Endothelial cell of umbilical vein (primary cell): ENCODE results near the gene KMT2C. TPM values are rescaled to one million over a fixed set of nuclear protein-coding genes. Genes with fewer than 3 reads are reported as not detected.

Experiments
- BruUV-seq: library from RNA; stranded (reverse); fragments of 400-500 nt; replicated peaks from 2 replicates; lab custom pipeline; 2021; lab: Mats Ljungman, UMichigan
- CTCF ChIA-PET: fragments of 300-600, 350-600 bp; sonication (Branson Sonifier 250); formaldehyde crosslinking; loops from one replicate; lab custom pipeline; 2021; ENCODE audit warnings: antibody characterized with exemption, inconsistent platforms; lab: Charles Lee
- POLR2A ChIA-PET: fragments of 300-600, 350-600 bp; sonication (Branson Sonifier 250); formaldehyde crosslinking; loops from one replicate; lab custom pipeline; 2021; ENCODE audit warnings: antibody characterized with exemption, inconsistent platforms; lab: Charles Lee
- DNase-seq: peaks from one replicate; pipeline ENCODE4 v3.0.0-alpha.2; 2011; ENCODE audit warnings: low read depth, low spot score
- FAIRE-seq: peaks from 2 replicates; lab custom pipeline; 2011; peaks lifted over from hg19 to GRCh38; lab: Jason Lieb, UNC
- H2AFZ ChIP-seq: 2 replicates; pipeline ENCODE4 v1.6.0; 2012; ENCODE audit warnings: low read depth, low read length, control low read depth, inconsistent platforms
- H3K27ac ChIP-seq: 2 replicates; pipeline ENCODE4 v1.5.1; 2011; ENCODE audit warnings: low read depth, mild to moderate bottlenecking, control low read depth, low read length, moderate library complexity; ENCODE audit not compliant: insufficient read depth
- H3K27me3 ChIP-seq, 2 experiments: 2 replicates each; pipeline versions ENCODE4 v1.6.0 to v1.6.1; 2011; ENCODE audit warnings: low read length in 2 of 2, mixed read lengths in 1 of 2; ENCODE audit not compliant: control insufficient read depth in 2 of 2, insufficient read depth in 2 of 2
- H3K36me3 ChIP-seq, 2 experiments: 2 replicates in 1 of 2; 3 replicates in 1 of 2; pipeline ENCODE4 v1.5.1; 2011; ENCODE audit warnings: low read length in 2 of 2, mild to moderate bottlenecking in 1 of 2, moderate library complexity in 1 of 2; ENCODE audit not compliant: control insufficient read depth in 2 of 2, insufficient read depth in 2 of 2; ENCODE audit errors: extremely low read depth in 1 of 2
- H3K4me1 ChIP-seq: 3 replicates; pipeline ENCODE4 v1.5.1; 2011; ENCODE audit warnings: mild to moderate bottlenecking, low read length; ENCODE audit not compliant: control insufficient read depth, insufficient read depth; ENCODE audit errors: extremely low read depth
- H3K4me2 ChIP-seq: 2 replicates; pipeline ENCODE4 v1.6.1; 2011; ENCODE audit warnings: low read length, control low read depth, mixed read lengths; ENCODE audit not compliant: insufficient read depth
- H3K4me3 ChIP-seq, 3 experiments: fragments of 200-600 bp in 1 of 3; sonication (generic), shearing (Covaris generic) in 1 of 3; replicated peaks in 1 of 3; 2 replicates each; pipeline ENCODE4 v1.5.1; 2011 to 2016; ENCODE audit warnings: control low read depth in 3 of 3, low read length in 3 of 3, mild to moderate bottlenecking in 2 of 3, inconsistent platforms in 1 of 3, low read depth in 1 of 3, moderate library complexity in 1 of 3; ENCODE audit not compliant: insufficient read depth in 1 of 3
- H3K79me2 ChIP-seq: 2 replicates; pipeline ENCODE4 v1.6.0; 2012; ENCODE audit warnings: low read length, inconsistent platforms; ENCODE audit not compliant: control insufficient read depth, insufficient read depth
- H3K9ac ChIP-seq: replicated peaks from 2 replicates; pipeline ENCODE3; 2011; ENCODE audit warnings: low read length, control low read depth; ENCODE audit not compliant: insufficient read depth; ENCODE audit errors: extremely low read depth
- H3K9me1 ChIP-seq: replicated peaks from 3 replicates; pipeline ENCODE4 v1.6.0; 2011; ENCODE audit warnings: mild to moderate bottlenecking, low read length; ENCODE audit not compliant: control insufficient read depth, insufficient read depth; ENCODE audit errors: extremely low read depth
- H3K9me3 ChIP-seq: replicated peaks from 2 replicates; pipeline ENCODE4 v1.5.1; 2012; ENCODE audit warnings: low read length, inconsistent platforms; ENCODE audit not compliant: control insufficient read depth, insufficient read depth
- H4K20me1 ChIP-seq: replicated peaks from 2 replicates; pipeline ENCODE3; 2011; ENCODE audit warnings: mild to moderate bottlenecking, low read length; ENCODE audit not compliant: control insufficient read depth, insufficient read depth; ENCODE audit errors: extremely low read depth
- EZH2 ChIP-seq: IDR thresholded peaks from 2 replicates; pipeline ENCODE4 v1.6.1; 2012; ENCODE audit warnings: borderline replicate concordance, low read depth, mild to moderate bottlenecking, moderate library complexity, low read length, inconsistent platforms; ENCODE audit not compliant: severe bottlenecking
- FOS ChIP-seq: IDR thresholded peaks from 2 replicates; pipeline ENCODE4 v1.6.1; 2011; ENCODE audit warnings: mild to moderate bottlenecking, low read length, moderate library complexity, borderline replicate concordance; ENCODE audit not compliant: insufficient read depth
- GATA2 ChIP-seq: IDR thresholded peaks from 2 replicates; pipeline ENCODE4 v1.7.0; 2011; ENCODE audit warnings: low read depth, mild to moderate bottlenecking, moderate library complexity, mixed read lengths, low read length; ENCODE audit not compliant: insufficient read length, insufficient read depth
- JUN ChIP-seq: IDR thresholded peaks from 2 replicates; pipeline ENCODE4 v1.6.1; 2011; ENCODE audit warnings: borderline replicate concordance, low read depth; ENCODE audit not compliant: insufficient read length, insufficient read depth
- MAX ChIP-seq: IDR thresholded peaks from 2 replicates; pipeline ENCODE4 v1.6.1; 2011; ENCODE audit not compliant: insufficient read depth, insufficient read length
- MYC ChIP-seq: IDR thresholded peaks from one replicate; pipeline ENCODE4 v1.6.1; 2011; ENCODE audit warnings: mild to moderate bottlenecking, low read depth, low read length
- POLR2A ChIP-seq: IDR thresholded peaks from 2 replicates; pipeline ENCODE4 v1.6.1; 2012; ENCODE audit warnings: low read depth, mild to moderate bottlenecking, control low read depth, low read length
- POLR2AphosphoS5 ChIP-seq: IDR thresholded peaks from 2 replicates; pipeline ENCODE4 v1.6.1; 2012; ENCODE audit warnings: low read depth, mild to moderate bottlenecking, control low read depth, low read length, moderate library complexity; ENCODE audit not compliant: insufficient read depth
- dilution Hi-C: fragments of 300-500 bp; cut with MboI; formaldehyde crosslinking; loops from one replicate; pipeline ENCODE4 v1.15.0; 2019; ENCODE audit warnings: low sequenced_read_pairs; ENCODE audit not compliant: extremely low pct_ligation_motif_present
- intact Hi-C: fragments of 100-400 bp; cut with micrococcal nuclease; formaldehyde crosslinking; loops from one replicate; pipeline ENCODE4 v1.10.0; 2022
- polyA plus RNA-seq, 4 experiments: library from polyadenylated mRNA; depleted of rRNA in 3 of 4; stranded (reverse) in 3 of 4; unstranded in 1 of 4; fragments of >200 nt; gene quantifications; 2 replicates each; pipeline versions ENCODE4 v1.2.1 to v1.2.3, GENCODE V29; 2011 to 2012; ENCODE audit warnings: missing spikeins in 1 of 4
- total RNA-seq: library from RNA; stranded (reverse); gene quantifications from 2 replicates; pipeline ENCODE4 v1.2.3, GENCODE V29; 2021
- TF ChIP-seq, protein P1 (sequence below), 2 donors: IDR thresholded peaks; 1 replicate in 1 of 2; 2 replicates in 1 of 2; pipeline ENCODE4 v1.5.1; 2011; ENCODE audit warnings: low read length in 2 of 2, mild to moderate bottlenecking in 2 of 2, moderate library complexity in 2 of 2, control low read depth in 1 of 2, inconsistent platforms in 1 of 2, low read depth in 1 of 2; ENCODE audit not compliant: insufficient read depth in 1 of 2; ENCODE audit errors: extremely low read depth in 1 of 2

The KMT2C gene
- total and polyA plus RNA-seq, 2 donors (not counting 3 experiments of a cell fraction or from before 2014, with no cell fraction given) = 8.0 to 53.7 TPM

DNA sequence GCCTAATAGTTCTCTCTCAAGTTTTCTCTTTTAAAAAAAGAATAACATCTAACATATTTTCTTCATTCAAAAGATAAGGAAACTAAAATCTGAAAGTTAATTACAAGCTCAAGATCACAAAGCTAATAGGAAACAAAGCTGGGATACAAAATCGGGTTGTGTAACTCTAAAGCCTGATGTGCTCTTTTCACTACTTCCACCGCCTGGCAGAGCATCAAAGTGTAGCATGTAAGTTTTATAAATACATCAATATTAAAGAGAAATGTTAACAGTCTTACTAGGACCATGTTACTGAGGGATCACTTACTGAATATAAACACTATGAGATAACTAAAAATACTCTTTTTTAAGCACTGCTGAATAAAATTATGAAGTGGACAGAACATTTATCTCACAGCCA, 97.2 kb downstream of the KMT2C start:
- no TSS peak for BruUV-seq
- Histone ChIP-seq H3K27ac (no peak overlapping the region), H3K4me1 (no peaks in the 10 kb centered on the region), H3K79me2 (peaks cover 37% of the 10 kb centered on the region), H4K20me1 (peaks cover 14% of the 10 kb centered on the region), H3K9me3 (no peaks in the 10 kb centered on the region), H3K4me2 (no peak overlapping the region), H3K27me3 (no peaks in the 10 kb centered on the region), H3K36me3 (no peaks in the 10 kb centered on the region), H3K9me1 (no peaks in the 10 kb centered on the region), H3K9ac (no peak overlapping the region), H2AFZ (no peak overlapping the region), H3K4me3 (no peak overlapping the region)
- FAIRE-seq = no peak
- CTCF ChIA-PET = interaction anchor here (1.1 to 4.7 kb wide), 2 partner anchors 10 to 368 kb away, joined by 3 to 67 read pairs; no protein-coding TSS in a partner anchor
- POLR2A ChIA-PET = no interaction called here
- dilution Hi-C loops (no loop called here), intact Hi-C loops (no loop called here)
- TF ChIP-seq, protein P1, sequence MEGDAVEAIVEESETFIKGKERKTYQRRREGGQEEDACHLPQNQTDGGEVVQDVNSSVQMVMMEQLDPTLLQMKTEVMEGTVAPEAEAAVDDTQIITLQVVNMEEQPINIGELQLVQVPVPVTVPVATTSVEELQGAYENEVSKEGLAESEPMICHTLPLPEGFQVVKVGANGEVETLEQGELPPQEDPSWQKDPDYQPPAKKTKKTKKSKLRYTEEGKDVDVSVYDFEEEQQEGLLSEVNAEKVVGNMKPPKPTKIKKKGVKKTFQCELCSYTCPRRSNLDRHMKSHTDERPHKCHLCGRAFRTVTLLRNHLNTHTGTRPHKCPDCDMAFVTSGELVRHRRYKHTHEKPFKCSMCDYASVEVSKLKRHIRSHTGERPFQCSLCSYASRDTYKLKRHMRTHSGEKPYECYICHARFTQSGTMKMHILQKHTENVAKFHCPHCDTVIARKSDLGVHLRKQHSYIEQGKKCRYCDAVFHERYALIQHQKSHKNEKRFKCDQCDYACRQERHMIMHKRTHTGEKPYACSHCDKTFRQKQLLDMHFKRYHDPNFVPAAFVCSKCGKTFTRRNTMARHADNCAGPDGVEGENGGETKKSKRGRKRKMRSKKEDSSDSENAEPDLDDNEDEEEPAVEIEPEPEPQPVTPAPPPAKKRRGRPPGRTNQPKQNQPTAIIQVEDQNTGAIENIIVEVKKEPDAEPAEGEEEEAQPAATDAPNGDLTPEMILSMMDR (IDR thresholded peaks at IDR 0.05; ENCODE audit: extremely low read depth in 1 of 2, insufficient read depth in 1 of 2, low read depth in 1 of 2, low read length in 2 of 2) = no peak
- TF ChIP-seq MYC (no peak), JUN (no peak), MAX (no peak), EZH2 (no peak), POLR2AphosphoS5 (no peak), GATA2 (no peak), FOS (no peak), POLR2A (no peak)
- DNase-seq = no peak
